Karpas-422 (cell line): ENCODE measurements around the gene MYEOV. TPM values are rescaled to one million over a fixed set of nuclear protein-coding genes. Genes with fewer than 3 reads are reported as not detected.

Experiments
- DNase-seq: peaks from one replicate; pipeline ENCODE4 v3.0.0-alpha.2; 2015
- H2AFZ ChIP-seq: fragments of 200-600 bp; sonication (generic); 2 replicates; pipeline ENCODE4 v1.6.1; 2014; ENCODE audit warnings: antibody characterized with exemption, low read length, mixed read lengths
- H3K27ac ChIP-seq: fragments of 200-600 bp; sonication (generic); 2 replicates; pipeline ENCODE4 v1.5.1; 2014; ENCODE audit warnings: mild to moderate bottlenecking, low read length, moderate library complexity
- H3K27me3 ChIP-seq: fragments of 200-600 bp; sonication (generic); 2 replicates; pipeline ENCODE4 v1.6.1; 2014; ENCODE audit warnings: low read length, mixed read lengths
- H3K36me3 ChIP-seq: fragments of 200-600 bp; sonication (generic); 2 replicates; pipeline ENCODE4 v1.6.1; 2014; ENCODE audit warnings: low read length, mixed read lengths; ENCODE audit not compliant: insufficient read depth
- H3K4me1 ChIP-seq: fragments of 200-600 bp; sonication (generic); 2 replicates; pipeline ENCODE4 v1.6.1; 2014; ENCODE audit warnings: mild to moderate bottlenecking, low read length, mixed read lengths
- H3K4me2 ChIP-seq: fragments of 200-600 bp; sonication (generic); 2 replicates; pipeline ENCODE4 v1.6.1; 2014; ENCODE audit warnings: low read length, low read depth, mild to moderate bottlenecking; ENCODE audit not compliant: poor library complexity, severe bottlenecking
- H3K4me3 ChIP-seq: fragments of 200-600 bp; sonication (generic); 2 replicates; pipeline ENCODE4 v1.5.1; 2014; ENCODE audit warnings: mild to moderate bottlenecking, antibody characterized with exemption, low read length, mixed read lengths
- H3K79me2 ChIP-seq: fragments of 200-600 bp; sonication (generic); 2 replicates; pipeline ENCODE4 v1.6.1; 2014; ENCODE audit warnings: mild to moderate bottlenecking, low read length, mixed read lengths
- H3K9ac ChIP-seq: fragments of 200-600 bp; sonication (generic); 2 replicates; pipeline ENCODE4 v1.6.0; 2014; ENCODE audit warnings: low read length
- H3K9me2 ChIP-seq: fragments of 200-600 bp; sonication (generic), shearing (Covaris generic); replicated peaks from 2 replicates; pipeline ENCODE4 v1.6.0; 2014; ENCODE audit warnings: mild to moderate bottlenecking, low read length, moderate library complexity; ENCODE audit not compliant: insufficient read depth
- H3K9me3 ChIP-seq: fragments of 300-700, 200-600 bp; sonication (generic); 2 replicates; pipeline ENCODE4 v1.6.1; 2014; ENCODE audit warnings: low read length, mixed read lengths
- H4K20me1 ChIP-seq: fragments of 200-600 bp; sonication (generic); 2 replicates; pipeline ENCODE4 v1.6.1; 2014; ENCODE audit warnings: mild to moderate bottlenecking, antibody characterized with exemption, low read length, low read depth; ENCODE audit not compliant: insufficient read depth
- total RNA-seq: library from RNA; depleted of rRNA; stranded (reverse); fragments of >200 nt; shearing (Covaris generic); gene quantifications from 2 replicates; pipeline ENCODE4 v1.2.3, GENCODE V29; 2014; ENCODE audit warnings: low replicate concordance

The MYEOV gene
- total RNA-seq, 1 experiment from 2014 or later = 0.22 TPM

GRCh38 chr11:69269926-69270697, 23.8 kb upstream of the MYEOV start:
- Histone ChIP-seq H3K4me2 (no peak overlapping the region), H3K9ac (no peak overlapping the region), H3K4me3 (no peak overlapping the region), H2AFZ (no peak overlapping the region), H3K36me3 (no peaks in the 10 kb centered on the region), H3K27ac (no peak overlapping the region), H3K79me2 (no peaks in the 10 kb centered on the region), H3K27me3 (no peaks in the 10 kb centered on the region), H3K9me2 (no peaks in the 10 kb centered on the region), H3K4me1 (no peaks in the 10 kb centered on the region), H3K9me3 (no peaks in the 10 kb centered on the region), H4K20me1 (no peaks in the 10 kb centered on the region)
- DNase-seq = no peak

GRCh38 chr11:69270941-69271340, 23.0 kb upstream of the MYEOV start:
- Histone ChIP-seq H3K36me3 (no peaks in the 10 kb centered on the region), H3K79me2 (no peaks in the 10 kb centered on the region), H2AFZ (no peak overlapping the region), H3K9me2 (no peaks in the 10 kb centered on the region), H4K20me1 (no peaks in the 10 kb centered on the region), H3K4me3 (no peak overlapping the region), H3K4me1 (no peaks in the 10 kb centered on the region), H3K4me2 (no peak overlapping the region), H3K27ac (no peak overlapping the region), H3K9ac (no peak overlapping the region), H3K9me3 (no peaks in the 10 kb centered on the region), H3K27me3 (no peaks in the 10 kb centered on the region)
- DNase-seq = no peak

GRCh38 chr11:69272055-69272454, 21.9 kb upstream of the MYEOV start:
- Histone ChIP-seq H3K4me2 (no peak overlapping the region), H2AFZ (no peak overlapping the region), H3K36me3 (no peaks in the 10 kb centered on the region), H3K9me3 (no peaks in the 10 kb centered on the region), H3K4me1 (no peaks in the 10 kb centered on the region), H4K20me1 (no peaks in the 10 kb centered on the region), H3K9me2 (no peaks in the 10 kb centered on the region), H3K4me3 (no peak overlapping the region), H3K9ac (no peak overlapping the region), H3K27me3 (no peaks in the 10 kb centered on the region), H3K27ac (no peak overlapping the region), H3K79me2 (no peaks in the 10 kb centered on the region)
- no peak for DNase-seq

- no peaks in the 10 kb centered on the region for H3K4me1 ChIP-seq
- H2AFZ ChIP-seq = no peak overlapping the region
- H3K9ac ChIP-seq = no peak overlapping the region
- no peaks in the 10 kb centered on the region for H3K9me3 ChIP-seq
- H4K20me1 ChIP-seq = no peaks in the 10 kb centered on the region
- H3K27me3 ChIP-seq = no peaks in the 10 kb centered on the region
- no peak for DNase-seq
- no peak overlapping the region for H3K4me2 ChIP-seq
- H3K4me3 ChIP-seq = no peak overlapping the region
- no peak overlapping the region for H3K27ac ChIP-seq
- H3K79me2 ChIP-seq = no peaks in the 10 kb centered on the region
- H3K36me3 ChIP-seq = no peaks in the 10 kb centered on the region
- no peaks in the 10 kb centered on the region for H3K9me2 ChIP-seq
Measured at GRCh38 chr11:69272831-69273485, 21.0 kb upstream of the MYEOV start.

- no peaks in the 10 kb centered on the region for H3K36me3 ChIP-seq
- H3K27me3 ChIP-seq = no peaks in the 10 kb centered on the region
- H3K4me1 ChIP-seq = no peaks in the 10 kb centered on the region
- H2AFZ ChIP-seq = no peak overlapping the region
- H3K4me3 ChIP-seq = no peak overlapping the region
- H3K9ac ChIP-seq = no peak overlapping the region
- DNase-seq = no peak
- H3K9me2 ChIP-seq = no peaks in the 10 kb centered on the region
- H3K9me3 ChIP-seq = no peaks in the 10 kb centered on the region
- no peaks in the 10 kb centered on the region for H4K20me1 ChIP-seq
- no peak overlapping the region for H3K4me2 ChIP-seq
- no peaks in the 10 kb centered on the region for H3K79me2 ChIP-seq
- H3K27ac ChIP-seq = no peak overlapping the region
Measured at GRCh38 chr11:69273571-69273970, 20.4 kb upstream of the MYEOV start.

- Histone ChIP-seq H4K20me1 (no peaks in the 10 kb centered on the region), H3K4me2 (no peak overlapping the region), H3K27me3 (no peaks in the 10 kb centered on the region), H3K79me2 (no peaks in the 10 kb centered on the region), H3K27ac (no peak overlapping the region), H3K9me2 (no peaks in the 10 kb centered on the region), H3K9me3 (no peaks in the 10 kb centered on the region), H3K36me3 (no peaks in the 10 kb centered on the region), H2AFZ (no peak overlapping the region), H3K4me1 (no peaks in the 10 kb centered on the region), H3K9ac (no peak overlapping the region), H3K4me3 (no peak overlapping the region)
- DNase-seq = no peak
Measured at GRCh38 chr11:69274531-69275016, 19.4 kb upstream of the MYEOV start.

- no peaks in the 10 kb centered on the region for H3K79me2 ChIP-seq
- H3K9ac ChIP-seq = no peak overlapping the region
- H3K4me1 ChIP-seq = no peaks in the 10 kb centered on the region
- H3K36me3 ChIP-seq = no peaks in the 10 kb centered on the region
- H3K27me3 ChIP-seq = no peaks in the 10 kb centered on the region
- no peak overlapping the region for H2AFZ ChIP-seq
- H4K20me1 ChIP-seq = no peaks in the 10 kb centered on the region
- H3K9me3 ChIP-seq = no peaks in the 10 kb centered on the region
- H3K4me2 ChIP-seq = no peak overlapping the region
- H3K27ac ChIP-seq = no peak overlapping the region
- no peak for DNase-seq
- H3K9me2 ChIP-seq = no peaks in the 10 kb centered on the region
- no peak overlapping the region for H3K4me3 ChIP-seq
Measured at GRCh38 chr11:69275178-69275577, 18.8 kb upstream of the MYEOV start.

- Histone ChIP-seq H3K9ac (no peak overlapping the region), H3K27me3 (no peaks in the 10 kb centered on the region), H3K9me2 (no peaks in the 10 kb centered on the region), H2AFZ (no peak overlapping the region), H3K4me1 (no peaks in the 10 kb centered on the region), H3K4me2 (no peak overlapping the region), H3K79me2 (no peaks in the 10 kb centered on the region), H4K20me1 (no peaks in the 10 kb centered on the region), H3K9me3 (no peaks in the 10 kb centered on the region), H3K36me3 (no peaks in the 10 kb centered on the region), H3K4me3 (no peak overlapping the region), H3K27ac (no peak overlapping the region)
- DNase-seq = no peak
Measured at GRCh38 chr11:69276165-69276564, 17.8 kb upstream of the MYEOV start.
